Karpas-422 (cell line): ENCODE results near the gene PTPRK. TPM values are rescaled to one million over a fixed set of nuclear protein-coding genes. Genes with fewer than 3 reads are reported as not detected.

Experiments
- DNase-seq: peaks from one replicate; pipeline ENCODE4 v3.0.0-alpha.2; 2015
- H2AFZ ChIP-seq: fragments of 200-600 bp; sonication (generic); 2 replicates; pipeline ENCODE4 v1.6.1; 2014; ENCODE audit warnings: antibody characterized with exemption, low read length, mixed read lengths
- H3K27ac ChIP-seq: fragments of 200-600 bp; sonication (generic); 2 replicates; pipeline ENCODE4 v1.5.1; 2014; ENCODE audit warnings: mild to moderate bottlenecking, low read length, moderate library complexity
- H3K27me3 ChIP-seq: fragments of 200-600 bp; sonication (generic); 2 replicates; pipeline ENCODE4 v1.6.1; 2014; ENCODE audit warnings: low read length, mixed read lengths
- H3K36me3 ChIP-seq: fragments of 200-600 bp; sonication (generic); 2 replicates; pipeline ENCODE4 v1.6.1; 2014; ENCODE audit warnings: low read length, mixed read lengths; ENCODE audit not compliant: insufficient read depth
- H3K4me1 ChIP-seq: fragments of 200-600 bp; sonication (generic); 2 replicates; pipeline ENCODE4 v1.6.1; 2014; ENCODE audit warnings: mild to moderate bottlenecking, low read length, mixed read lengths
- H3K4me2 ChIP-seq: fragments of 200-600 bp; sonication (generic); 2 replicates; pipeline ENCODE4 v1.6.1; 2014; ENCODE audit warnings: low read length, low read depth, mild to moderate bottlenecking; ENCODE audit not compliant: poor library complexity, severe bottlenecking
- H3K4me3 ChIP-seq: fragments of 200-600 bp; sonication (generic); 2 replicates; pipeline ENCODE4 v1.5.1; 2014; ENCODE audit warnings: mild to moderate bottlenecking, antibody characterized with exemption, low read length, mixed read lengths
- H3K79me2 ChIP-seq: fragments of 200-600 bp; sonication (generic); 2 replicates; pipeline ENCODE4 v1.6.1; 2014; ENCODE audit warnings: mild to moderate bottlenecking, low read length, mixed read lengths
- H3K9ac ChIP-seq: fragments of 200-600 bp; sonication (generic); 2 replicates; pipeline ENCODE4 v1.6.0; 2014; ENCODE audit warnings: low read length
- H3K9me2 ChIP-seq: fragments of 200-600 bp; sonication (generic), shearing (Covaris generic); replicated peaks from 2 replicates; pipeline ENCODE4 v1.6.0; 2014; ENCODE audit warnings: mild to moderate bottlenecking, low read length, moderate library complexity; ENCODE audit not compliant: insufficient read depth
- H3K9me3 ChIP-seq: fragments of 300-700, 200-600 bp; sonication (generic); 2 replicates; pipeline ENCODE4 v1.6.1; 2014; ENCODE audit warnings: low read length, mixed read lengths
- H4K20me1 ChIP-seq: fragments of 200-600 bp; sonication (generic); 2 replicates; pipeline ENCODE4 v1.6.1; 2014; ENCODE audit warnings: mild to moderate bottlenecking, antibody characterized with exemption, low read length, low read depth; ENCODE audit not compliant: insufficient read depth
- total RNA-seq: library from RNA; depleted of rRNA; stranded (reverse); fragments of >200 nt; shearing (Covaris generic); gene quantifications from 2 replicates; pipeline ENCODE4 v1.2.3, GENCODE V29; 2014; ENCODE audit warnings: low replicate concordance

Gene PTPRK
- total RNA-seq, 1 experiment from 2014 or later, result 0.04 TPM

GRCh38 chr6:128266946-128267345, 253.5 kb downstream of the PTPRK start:
- Histone ChIP-seq H3K36me3 (no peaks in the 10 kb centered on the region), H2AFZ (no peak overlapping the region), H3K4me3 (no peak overlapping the region), H3K27ac (no peak overlapping the region), H3K4me2 (no peak overlapping the region), H3K9me3 (peaks cover 4% of the 10 kb centered on the region), H3K79me2 (no peaks in the 10 kb centered on the region), H3K4me1 (no peaks in the 10 kb centered on the region), H4K20me1 (no peaks in the 10 kb centered on the region), H3K27me3 (no peaks in the 10 kb centered on the region), H3K9me2 (no peaks in the 10 kb centered on the region), H3K9ac (no peak overlapping the region)
- no peak for DNase-seq

DNA sequence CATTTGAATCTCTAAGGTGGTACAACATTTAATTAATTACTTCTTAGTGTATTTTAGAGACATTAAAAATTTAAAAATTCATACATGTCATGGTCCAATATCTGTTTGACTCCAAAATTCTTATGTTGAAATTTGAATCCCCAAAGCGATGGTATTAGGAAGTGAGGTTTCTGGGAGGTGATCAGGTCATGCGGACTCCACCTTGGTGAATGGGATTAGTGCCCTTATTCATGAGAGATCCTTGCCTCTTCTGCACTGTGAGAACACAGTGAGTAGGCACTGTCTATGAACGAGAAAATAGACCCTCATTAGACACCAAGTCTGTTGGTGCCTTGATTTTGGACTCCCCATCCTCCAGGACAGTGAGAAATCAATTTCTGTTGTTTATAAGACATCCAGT, 254.7 kb downstream of the PTPRK start:
- no peaks in the 10 kb centered on the region for H3K36me3 ChIP-seq
- H3K79me2 ChIP-seq, result no peaks in the 10 kb centered on the region

DNA sequence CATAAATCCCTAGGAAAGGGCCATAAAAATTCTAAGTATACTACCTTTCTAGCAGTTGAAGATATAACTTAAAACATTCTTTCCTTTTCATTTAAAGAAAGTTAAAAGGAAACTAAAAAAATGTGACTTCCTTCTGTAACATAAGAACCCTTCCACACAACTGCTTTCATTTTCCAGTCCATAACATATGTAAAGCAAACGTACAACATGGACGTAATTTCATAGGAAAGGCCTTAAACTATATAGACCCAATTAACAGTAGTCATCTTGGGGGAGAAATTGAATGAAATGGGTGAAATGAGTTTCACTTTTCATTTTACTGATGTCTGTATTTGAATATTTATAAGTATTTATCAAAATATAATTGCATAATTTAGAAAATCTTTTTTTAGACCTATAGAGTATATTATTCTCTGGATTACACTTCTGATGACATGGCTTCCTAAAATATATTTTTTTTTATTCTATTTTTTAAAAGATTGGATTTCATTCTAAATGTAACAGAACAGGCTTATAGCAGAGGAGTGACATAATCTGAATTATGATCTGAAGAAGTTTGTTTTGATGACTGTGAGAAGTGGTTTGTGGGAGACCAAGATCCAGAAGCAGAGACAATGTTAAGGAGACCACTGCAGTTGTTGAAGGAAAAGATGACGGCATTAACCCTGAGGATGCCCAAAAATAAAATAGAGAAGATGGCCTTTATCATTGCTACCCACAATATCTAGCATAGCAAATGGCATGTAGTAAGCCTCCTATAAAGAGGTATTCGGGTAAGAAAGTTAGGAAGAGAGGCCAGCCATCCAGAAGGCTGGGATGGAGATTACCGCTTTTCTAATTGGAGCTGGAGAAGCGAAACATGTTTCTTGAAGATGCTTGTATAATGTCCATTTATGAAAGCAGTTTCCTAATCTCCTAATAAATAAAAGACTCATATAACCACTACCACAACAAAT, 260.4 kb downstream of the PTPRK start:
- DNase-seq, result no peak
- Histone ChIP-seq H3K9me2 (no peaks in the 10 kb centered on the region), H3K4me3 (no peak overlapping the region), H3K79me2 (no peaks in the 10 kb centered on the region), H4K20me1 (no peaks in the 10 kb centered on the region), H3K36me3 (no peaks in the 10 kb centered on the region), H3K27me3 (no peaks in the 10 kb centered on the region), H3K4me1 (no peaks in the 10 kb centered on the region), H3K9me3 (peaks cover 7% of the 10 kb centered on the region), H2AFZ (no peak overlapping the region), H3K9ac (no peak overlapping the region), H3K27ac (no peak overlapping the region), H3K4me2 (no peak overlapping the region)

More for the DNA sequence above, 254.7 kb downstream of the PTPRK start:
- Histone ChIP-seq H3K4me2 (no peak overlapping the region), H3K27me3 (no peaks in the 10 kb centered on the region), H3K27ac (no peak overlapping the region), H3K4me3 (no peak overlapping the region), H2AFZ (no peak overlapping the region), H3K9me2 (no peaks in the 10 kb centered on the region), H4K20me1 (no peaks in the 10 kb centered on the region), H3K9ac (no peak overlapping the region), H3K4me1 (no peaks in the 10 kb centered on the region), H3K9me3 (peaks cover 4% of the 10 kb centered on the region)
- DNase-seq, result no peak

- Histone ChIP-seq H2AFZ (no peak overlapping the region), H3K79me2 (no peaks in the 10 kb centered on the region), H3K27ac (no peak overlapping the region), H3K27me3 (no peaks in the 10 kb centered on the region), H3K36me3 (no peaks in the 10 kb centered on the region), H3K4me3 (no peak overlapping the region), H3K4me1 (no peaks in the 10 kb centered on the region), H4K20me1 (no peaks in the 10 kb centered on the region), H3K9me2 (no peaks in the 10 kb centered on the region), H3K9ac (no peak overlapping the region), H3K9me3 (peaks cover 7% of the 10 kb centered on the region), H3K4me2 (no peak overlapping the region)
- DNase-seq, result no peak
Measured at GRCh38 chr6:128259029-128259724, 261.2 kb downstream of the PTPRK start.

DNA sequence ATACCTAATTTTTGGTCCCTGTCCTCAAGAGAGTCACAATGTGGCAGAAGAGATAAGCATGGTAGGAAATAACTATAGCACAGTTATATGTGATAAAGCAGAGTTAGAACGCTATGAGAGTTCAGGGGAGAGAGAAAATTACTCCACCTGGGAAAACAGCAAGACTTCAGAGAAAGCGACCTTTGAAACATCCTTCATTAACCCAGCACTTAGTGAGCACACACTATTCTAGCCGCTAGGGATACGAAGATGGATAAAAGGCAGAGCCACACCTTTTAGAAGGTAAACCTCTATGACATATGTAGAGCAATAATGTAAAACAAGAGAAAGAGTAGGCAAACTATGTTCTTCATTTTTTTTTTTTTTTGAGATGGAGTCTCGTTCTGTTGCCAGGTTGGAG, 264.3 kb downstream of the PTPRK start:
- no peaks in the 10 kb centered on the region for H3K79me2 ChIP-seq
- no peak overlapping the region for H3K9ac ChIP-seq
- DNase-seq, result no peak
- no peaks in the 10 kb centered on the region for H4K20me1 ChIP-seq
- H3K4me3 ChIP-seq, result no peak overlapping the region
- no peaks in the 10 kb centered on the region for H3K4me1 ChIP-seq
- H3K9me3 ChIP-seq, result peaks cover 3% of the 10 kb centered on the region; the same call in 1 of the 2 replicates
- H3K9me2 ChIP-seq, result no peaks in the 10 kb centered on the region
- no peak overlapping the region for H3K4me2 ChIP-seq
- H3K27me3 ChIP-seq, result no peaks in the 10 kb centered on the region
- H3K36me3 ChIP-seq, result no peaks in the 10 kb centered on the region
- no peak overlapping the region for H3K27ac ChIP-seq
- H2AFZ ChIP-seq, result no peak overlapping the region

- H3K9me3 ChIP-seq, result peaks cover 6% of the 10 kb centered on the region; the same call in 1 of the 2 replicates
- no peak overlapping the region for H3K4me3 ChIP-seq
- no peak overlapping the region for H2AFZ ChIP-seq
- H3K27ac ChIP-seq, result no peak overlapping the region
- no peak overlapping the region for H3K4me2 ChIP-seq
- DNase-seq, result no peak
- no peak overlapping the region for H3K9ac ChIP-seq
- H3K27me3 ChIP-seq, result no peaks in the 10 kb centered on the region
- no peaks in the 10 kb centered on the region for H3K36me3 ChIP-seq
- H3K4me1 ChIP-seq, result no peaks in the 10 kb centered on the region
- no peaks in the 10 kb centered on the region for H4K20me1 ChIP-seq
- H3K9me2 ChIP-seq, result no peaks in the 10 kb centered on the region
- no peaks in the 10 kb centered on the region for H3K79me2 ChIP-seq
Measured at GRCh38 chr6:128252341-128253176, 267.8 kb downstream of the PTPRK start.

GRCh38 chr6:128251445-128252340, 268.7 kb downstream of the PTPRK start:
- Histone ChIP-seq H3K79me2 (no peaks in the 10 kb centered on the region), H2AFZ (no peak overlapping the region), H3K4me1 (no peaks in the 10 kb centered on the region), H3K36me3 (no peaks in the 10 kb centered on the region), H3K9ac (no peak overlapping the region), H3K4me2 (no peak overlapping the region), H3K9me2 (no peaks in the 10 kb centered on the region), H4K20me1 (no peaks in the 10 kb centered on the region), H3K9me3 (peaks cover 6% of the 10 kb centered on the region; the same call in 1 of the 2 replicates), H3K27me3 (no peaks in the 10 kb centered on the region), H3K27ac (no peak overlapping the region), H3K4me3 (no peak overlapping the region)
- no peak for DNase-seq
